NCI-H1092 (cell line): ENCODE measurements around the gene LYPD4.
A peak's percentile ranks its signal among the peaks of the same experiment; 100 is the strongest.
"Not testable (repeated sequence)": the region's sequence is repeated elsewhere in the genome, so short reads cannot be mapped to it uniquely, and the experiment has no call there.

Experiments used
- DNase-seq: peaks from one replicate; lab custom pipeline; 2025; lab: John Stamatoyannopoulos, UW

Gene LYPD4

GRCh38 chr19:41844601-41845000, at the start of gene LYPD4:
Gene LYPD4, minus strand, starts transcription at chr19:41844683. Its CDS starts 5,398 bp downstream, at chr19:41839285.
- no peak for DNase-seq

DNA sequence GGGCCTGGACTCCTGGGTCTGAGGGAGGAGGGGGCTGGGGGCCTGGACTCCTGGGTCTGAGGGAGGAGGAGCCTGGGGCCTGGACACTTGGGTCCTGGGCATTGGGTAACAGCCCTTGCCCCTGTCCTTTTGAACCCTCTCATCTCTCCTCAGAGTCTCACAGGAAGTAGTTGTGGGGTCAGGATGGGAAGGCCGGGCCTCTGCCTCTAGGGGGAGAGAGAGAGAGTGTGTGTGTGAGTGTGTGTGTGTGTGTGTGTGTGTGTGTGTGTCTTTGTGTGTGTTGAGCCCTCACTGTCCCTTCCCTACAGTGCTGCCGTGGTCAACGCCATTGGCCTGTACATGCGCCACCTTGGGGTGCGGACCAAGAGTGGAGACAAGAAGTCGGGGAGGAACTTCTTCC, 49.4 kb upstream of the LYPD4 start:
- DNase-seq: no peak

DNA sequence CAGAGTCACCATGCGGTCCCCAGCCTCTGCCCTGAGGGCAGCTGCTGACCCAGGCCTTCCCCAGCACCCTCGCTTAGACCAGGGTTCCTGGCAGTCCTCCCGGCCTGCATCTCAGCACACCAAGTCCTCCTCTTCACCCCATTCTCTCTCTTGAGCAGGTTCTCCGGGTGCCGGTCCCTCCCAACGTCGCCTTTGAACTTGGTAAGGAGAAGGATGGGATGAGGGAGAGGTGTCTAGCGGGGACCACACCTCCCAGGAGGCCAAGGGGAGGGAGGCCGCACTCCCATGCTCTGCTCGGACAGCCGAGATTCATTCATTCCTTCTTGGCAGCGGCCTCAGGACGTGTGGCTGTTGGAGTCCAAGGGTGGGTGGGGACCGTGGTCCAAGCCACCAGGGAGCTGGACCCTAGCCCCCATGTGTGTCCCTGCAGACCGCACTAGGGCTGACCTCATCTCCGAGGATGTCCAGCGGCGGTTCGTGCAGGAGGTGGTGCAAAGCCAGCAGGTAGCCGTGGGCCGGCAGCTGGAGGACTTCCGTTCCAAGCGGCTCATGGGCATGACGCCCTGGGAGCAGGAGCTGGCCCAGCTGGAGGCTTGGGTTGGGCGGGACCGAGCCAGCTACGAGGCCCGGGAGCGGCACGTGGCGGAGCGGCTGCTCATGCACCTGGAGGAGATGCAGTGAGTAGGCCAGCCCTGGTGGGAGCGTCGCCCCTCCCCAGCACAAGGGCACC, 47.9 kb upstream of the LYPD4 start:
- DNase-seq: no peak

DNA sequence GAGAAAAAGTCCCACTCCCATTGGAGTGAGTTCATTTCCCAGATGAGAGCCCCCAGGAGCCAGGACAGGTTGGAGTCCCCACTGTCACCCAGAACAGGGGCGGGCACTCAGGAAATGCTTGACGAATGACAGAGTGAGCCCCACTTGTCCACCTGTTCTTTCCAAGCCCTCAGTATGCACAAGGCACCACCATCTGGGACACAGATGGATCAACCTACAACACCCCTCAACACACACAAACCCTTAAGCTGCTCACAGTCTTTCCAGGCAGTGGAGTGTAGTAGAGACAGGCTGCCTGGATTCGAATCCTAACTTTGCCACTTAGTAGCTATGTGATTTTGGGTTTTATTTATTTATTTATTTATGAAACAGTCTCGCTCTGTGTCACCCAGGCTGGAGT, 46.5 kb upstream of the LYPD4 start:
- DNase-seq: no peak

- DNase-seq: no peak
These were observed 45.4 kb upstream of the LYPD4 start for GRCh38 chr19:41889896-41890295.

- DNase-seq: no peak
These were observed 44.4 kb upstream of the LYPD4 start for GRCh38 chr19:41888926-41889325.

DNA sequence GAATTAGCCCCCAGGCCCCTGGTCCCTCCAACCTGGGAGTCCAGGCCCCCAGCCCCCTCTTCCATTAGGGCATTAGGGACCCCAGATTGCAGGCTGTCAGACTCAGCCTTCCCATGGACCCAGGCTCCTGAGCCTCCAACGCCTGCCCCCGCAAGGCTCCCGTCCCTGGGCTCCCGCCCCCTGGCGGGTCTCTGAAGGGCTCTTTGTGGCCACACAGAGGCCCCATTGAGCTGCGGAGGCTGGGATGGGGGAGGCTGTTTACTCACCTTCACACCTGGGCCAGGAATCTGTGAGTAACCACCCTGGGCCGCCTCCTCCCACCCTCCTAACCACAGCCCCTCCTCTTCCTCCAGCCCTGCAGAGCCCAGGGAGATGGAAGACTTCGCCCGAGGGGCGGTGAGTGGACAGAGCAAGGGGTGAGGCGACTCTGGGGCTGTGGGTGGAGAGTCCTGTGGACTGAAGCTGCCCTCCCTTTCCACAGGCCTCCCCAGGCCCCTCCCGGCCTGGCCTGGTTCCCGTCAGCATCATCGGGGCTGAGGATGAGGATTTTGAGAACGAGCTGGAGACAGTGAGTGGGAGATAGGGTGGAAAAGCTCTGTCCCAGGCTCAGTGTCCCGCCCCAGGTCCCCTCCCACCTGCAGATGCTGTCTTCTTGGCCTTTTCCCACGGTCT, 43.4 kb upstream of the LYPD4 start:
- DNase-seq: no peak

- no peak for DNase-seq
These were observed 42.6 kb upstream of the LYPD4 start for GRCh38 chr19:41886761-41887710.

DNA sequence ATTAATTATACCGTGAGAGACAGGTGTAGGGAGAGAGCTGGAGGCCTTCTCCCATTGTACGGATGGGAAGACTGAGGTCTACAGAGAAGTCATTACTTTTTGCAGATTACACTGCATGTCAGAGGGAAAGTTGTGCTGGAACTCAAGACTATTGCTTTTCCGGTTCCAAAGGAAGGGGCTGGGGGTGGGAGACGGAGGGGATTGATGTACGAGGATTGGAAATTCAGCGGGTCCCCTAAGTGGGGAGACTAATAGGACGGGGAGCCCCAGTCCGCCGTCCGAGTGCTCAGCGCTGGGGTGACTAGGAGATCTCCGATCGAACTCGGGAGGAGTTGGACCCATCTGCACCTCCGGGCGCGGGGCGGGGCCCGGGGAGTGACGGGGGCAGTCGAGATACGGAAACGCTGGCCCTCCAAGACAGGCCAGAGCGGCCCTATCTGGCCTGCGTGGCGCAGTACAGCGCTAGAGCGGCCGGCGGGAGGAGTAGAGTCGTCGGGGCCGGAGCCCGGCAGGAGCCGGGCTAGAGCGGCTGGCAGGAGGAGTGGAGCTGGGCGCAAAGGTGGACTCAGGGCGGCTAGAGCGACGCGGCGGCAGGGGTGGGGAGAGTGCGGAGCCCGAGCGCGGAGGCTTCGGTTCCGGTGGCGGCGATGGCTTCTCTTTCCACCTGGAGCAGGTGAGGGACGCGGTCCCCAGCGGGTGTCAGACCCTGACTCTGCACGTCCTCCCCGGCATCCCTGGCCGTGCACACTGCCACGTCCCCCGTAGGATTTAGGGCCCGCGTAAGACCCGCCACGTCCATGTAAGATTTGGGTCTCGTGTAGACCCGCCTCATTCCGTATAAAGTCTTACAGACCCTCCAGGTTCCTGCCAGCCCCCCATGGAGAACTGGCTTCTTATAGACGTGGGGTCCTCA, 39.6 kb upstream of the LYPD4 start:
- DNase-seq: peak; percentile 90

- DNase-seq: no peak
These were observed 39.0 kb upstream of the LYPD4 start for GRCh38 chr19:41883463-41883820.

- DNase-seq: no peak
These were observed 38.3 kb upstream of the LYPD4 start, which contains the start of gene ARHGEF1 for GRCh38 chr19:41882568-41883462. Gene ARHGEF1, plus strand, starts transcription at chr19:41883184. Its CDS starts 4,899 bp downstream, at chr19:41888083.

DNA sequence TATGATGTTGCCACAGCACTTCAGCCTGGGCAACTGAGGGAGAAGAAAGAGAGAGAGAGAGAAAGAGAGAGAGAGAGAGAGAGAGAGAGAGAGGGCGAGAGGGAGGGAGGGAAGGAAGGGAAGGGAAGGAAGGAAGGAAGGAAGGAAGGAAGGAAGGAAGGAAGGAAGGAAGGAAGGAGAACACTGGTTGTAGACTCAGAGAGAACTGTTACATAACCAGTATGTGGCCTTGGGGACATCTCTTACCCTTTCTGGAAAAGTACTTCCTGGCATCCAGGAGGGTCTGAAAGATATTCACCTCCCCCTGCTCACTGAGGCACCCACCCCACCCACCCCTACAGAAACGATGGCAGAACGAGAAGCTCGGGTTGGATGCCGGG, 35.8 kb upstream of the LYPD4 start:
- no peak for DNase-seq

GRCh38 chr19:41879670-41880328, 35.3 kb upstream of the LYPD4 start:
- DNase-seq: no peak

GRCh38 chr19:41879080-41879479, 34.6 kb upstream of the LYPD4 start:
- DNase-seq: no peak

GRCh38 chr19:41877916-41878905, 33.7 kb upstream of the LYPD4 start:
- no peak for DNase-seq

DNA sequence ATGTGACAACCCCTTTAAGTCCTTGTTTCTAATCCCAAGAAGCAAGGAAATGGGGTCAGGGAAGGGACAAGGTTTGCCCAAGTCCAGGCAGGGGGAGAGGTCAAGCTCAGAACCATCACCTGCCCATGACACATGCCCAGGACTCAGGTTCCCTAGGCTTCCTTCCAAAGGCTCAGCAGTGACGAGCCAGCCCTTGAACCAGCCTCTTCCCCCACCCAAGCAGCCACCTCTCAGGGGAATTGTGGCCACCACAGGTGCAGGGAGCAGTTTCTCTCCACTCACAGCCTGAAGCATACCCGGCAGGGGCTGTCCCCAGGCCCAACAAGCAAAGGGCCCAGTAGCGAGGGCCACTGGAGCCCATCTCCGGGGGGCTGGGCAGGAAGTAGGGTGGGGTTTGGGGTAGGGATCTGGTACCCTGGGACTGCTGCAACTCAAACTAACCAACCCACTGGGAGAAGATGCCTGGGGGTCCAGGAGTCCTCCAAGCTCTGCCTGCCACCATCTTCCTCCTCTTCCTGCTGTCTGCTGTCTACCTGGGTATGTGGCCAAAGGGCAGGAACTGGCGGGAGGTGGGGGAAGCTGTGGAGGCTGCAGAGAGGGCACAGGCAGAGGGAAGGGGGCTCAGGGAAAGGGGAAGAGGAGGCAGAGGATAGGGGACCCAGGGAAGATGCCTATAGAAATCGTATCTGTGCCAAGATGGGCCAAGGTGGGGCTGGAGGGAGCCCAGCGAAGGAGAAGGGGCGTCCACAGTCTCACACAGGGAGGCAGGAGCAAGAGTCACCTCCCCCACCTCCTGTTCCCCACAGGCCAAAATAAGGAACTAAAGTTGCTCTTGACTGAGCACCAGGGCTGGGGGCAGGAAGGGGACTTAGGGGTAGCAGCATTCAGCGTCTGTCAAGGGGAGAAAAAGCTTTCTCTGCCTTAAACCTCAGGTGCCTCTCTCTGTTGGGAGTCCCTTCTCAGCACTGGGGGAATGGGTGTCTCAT, 32.7 kb upstream of the LYPD4 start, which contains the start of gene CD79A:
Gene CD79A, plus strand, starts transcription at position 433 of the 986 bp plus-strand sequence. Its CDS starts 26 bp downstream, at position 459.
- DNase-seq: no peak

- not testable (repeated sequence) for DNase-seq
These were observed 31.5 kb upstream of the LYPD4 start for GRCh38 chr19:41875973-41876372.
